NCI-H2029 (cell line): Measurements from ENCODE around the gene PRR20C.
"Not testable (repeated sequence)": the region's sequence is repeated elsewhere in the genome, so short reads cannot be mapped to it uniquely, and the experiment has no call there.

Source experiments
- DNase-seq: peaks from one replicate; lab custom pipeline; 2025; lab: John Stamatoyannopoulos, UW

The PRR20C gene

DNA sequence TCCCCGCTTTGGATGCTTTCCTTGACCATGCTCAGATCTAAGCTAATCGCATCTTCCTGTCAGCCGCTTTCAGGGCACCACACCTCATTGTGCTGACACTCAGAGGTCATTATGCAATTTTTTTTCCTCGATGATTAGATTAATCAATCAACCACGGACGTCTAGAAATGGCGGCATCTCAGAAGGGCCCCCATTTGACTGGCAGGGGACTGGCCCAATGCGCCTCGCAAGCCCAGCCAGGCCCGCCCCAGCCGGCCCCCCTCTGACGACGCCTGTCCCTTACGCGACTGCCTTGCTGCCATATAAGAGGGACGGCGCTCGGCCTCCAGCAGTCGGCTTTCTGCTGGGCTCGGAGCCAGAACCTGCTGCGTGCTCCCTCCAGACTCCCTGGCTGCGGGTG lies at the start of gene PRR20C:
Gene PRR20C (plus strand): TSS at position 301 of the 400 bp plus-strand sequence. CDS start 387 bp downstream, outside the sequence.
- not testable (repeated sequence) for DNase-seq

DNA sequence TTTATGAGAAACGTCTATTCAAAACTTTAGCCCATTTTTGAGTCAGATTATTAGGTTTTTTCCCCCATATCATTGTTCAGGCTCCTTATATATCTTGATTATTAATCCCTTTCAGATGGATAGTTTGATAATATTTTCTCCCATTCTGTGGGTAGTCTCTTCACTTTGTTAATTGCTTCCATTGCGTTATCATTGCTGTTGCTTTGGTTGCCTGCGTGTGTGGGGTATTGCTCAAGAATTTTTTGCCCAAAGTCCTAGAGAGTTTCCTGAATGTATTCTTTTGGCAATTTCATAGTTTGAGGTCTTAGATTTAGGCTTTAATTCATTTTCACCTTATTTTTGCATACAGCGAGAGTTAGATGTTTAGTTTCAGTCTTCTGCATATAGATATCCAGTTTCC lies 38.9 kb upstream of the PRR20C start:
- no peak for DNase-seq

DNA sequence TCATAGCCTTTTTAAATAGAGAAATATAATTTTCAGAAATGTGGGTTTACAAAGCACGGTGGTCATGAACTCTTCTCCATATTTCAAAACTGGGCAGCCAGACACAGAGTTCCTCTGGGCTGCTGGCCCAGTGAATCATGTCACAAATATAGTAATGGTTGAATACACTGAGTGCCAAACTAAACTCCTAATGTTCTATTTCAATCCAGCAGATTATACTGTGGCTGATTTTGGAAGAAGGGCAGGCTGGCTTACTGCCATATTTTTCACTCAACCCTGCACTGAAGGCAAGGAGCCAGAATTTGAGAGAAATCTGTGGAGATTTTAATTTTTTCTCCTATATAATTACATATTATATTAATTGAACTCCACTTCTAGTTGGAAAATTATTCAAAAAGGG lies 30.2 kb upstream of the PRR20C start:
- DNase-seq = no peak

- no peak for DNase-seq
Measured at GRCh38 chr13:57128909-57129308, 25.0 kb upstream of the PRR20C start.

- no peak for DNase-seq
Measured at GRCh38 chr13:57136093-57136492, 17.8 kb upstream of the PRR20C start.

- no peak for DNase-seq
Measured at GRCh38 chr13:57137585-57137984, 16.3 kb upstream of the PRR20C start.

- DNase-seq = no peak
Measured at GRCh38 chr13:57138988-57139387, 14.9 kb upstream of the PRR20C start.

DNA sequence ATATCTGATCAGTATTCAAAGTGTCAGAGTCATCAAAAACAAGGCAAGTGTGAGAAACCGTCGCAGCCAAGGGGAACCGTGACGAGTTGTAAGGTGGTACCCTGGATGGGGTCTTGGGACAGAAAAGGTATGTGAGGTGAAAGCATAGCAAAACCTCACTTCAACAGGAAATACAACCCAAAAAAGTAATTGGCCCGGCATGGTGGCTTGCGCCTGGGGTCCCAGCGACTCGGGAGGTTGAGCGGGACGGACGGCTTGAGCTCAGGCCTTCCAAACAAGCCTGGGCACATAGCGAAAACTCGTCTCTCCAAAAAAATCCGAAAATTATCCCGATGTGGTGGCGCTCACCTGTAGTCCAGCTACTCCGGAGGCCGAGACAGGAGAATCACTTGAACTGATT lies 14.1 kb upstream of the PRR20C start:
- not testable (repeated sequence) for DNase-seq

DNA sequence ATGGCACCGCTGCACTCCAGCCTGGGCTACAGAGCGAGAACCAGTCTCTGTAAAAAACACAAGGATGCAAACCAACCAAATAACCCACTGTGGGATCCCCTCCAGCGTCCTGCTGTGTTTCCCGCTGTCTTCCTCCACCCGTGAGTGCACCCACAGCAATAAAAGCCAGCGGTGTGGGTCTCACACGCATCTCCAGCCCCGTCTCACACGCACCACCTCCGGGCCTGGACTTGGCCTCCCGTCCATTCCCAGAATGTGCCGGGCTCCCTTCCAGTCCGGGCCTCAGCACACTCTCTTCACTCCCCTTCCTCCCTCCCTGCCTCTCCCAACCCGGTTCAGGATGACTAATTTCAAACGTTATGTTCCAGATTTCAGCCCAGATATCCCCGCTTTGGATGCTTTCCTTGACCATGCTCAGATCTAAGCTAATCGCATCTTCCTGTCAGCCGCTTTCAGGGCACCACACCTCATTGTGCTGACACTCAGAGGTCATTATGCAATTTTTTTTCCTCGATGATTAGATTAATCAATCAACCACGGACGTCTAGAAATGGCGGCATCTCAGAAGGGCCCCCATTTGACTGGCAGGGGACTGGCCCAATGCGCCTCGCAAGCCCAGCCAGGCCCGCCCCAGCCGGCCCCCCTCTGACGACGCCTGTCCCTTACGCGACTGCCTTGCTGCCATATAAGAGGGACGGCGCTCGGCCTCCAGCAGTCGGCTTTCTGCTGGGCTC lies 13.5 kb upstream of the PRR20C start, which contains the start of gene PRR20A:
Gene PRR20A (plus strand): TSS at position 684 of the 734 bp plus-strand sequence. CDS start 387 bp downstream, outside the sequence.
- DNase-seq = not testable (repeated sequence)

- not testable (repeated sequence) for DNase-seq
Measured at GRCh38 chr13:57147188-57147587, 6.7 kb upstream of the PRR20C start, which contains the start of gene PRR20B. PRR20B (plus strand) TSS chr13:57147488; CDS start chr13:57147875, 387 bp downstream.

GRCh38 chr13:57148106-57148505 lies 5.8 kb upstream of the PRR20C start:
- not testable (repeated sequence) for DNase-seq

DNA sequence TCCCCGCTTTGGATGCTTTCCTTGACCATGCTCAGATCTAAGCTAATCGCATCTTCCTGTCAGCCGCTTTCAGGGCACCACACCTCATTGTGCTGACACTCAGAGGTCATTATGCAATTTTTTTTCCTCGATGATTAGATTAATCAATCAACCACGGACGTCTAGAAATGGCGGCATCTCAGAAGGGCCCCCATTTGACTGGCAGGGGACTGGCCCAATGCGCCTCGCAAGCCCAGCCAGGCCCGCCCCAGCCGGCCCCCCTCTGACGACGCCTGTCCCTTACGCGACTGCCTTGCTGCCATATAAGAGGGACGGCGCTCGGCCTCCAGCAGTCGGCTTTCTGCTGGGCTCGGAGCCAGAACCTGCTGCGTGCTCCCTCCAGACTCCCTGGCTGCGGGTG lies 6.5 kb downstream of the PRR20C start, which contains the start of gene PRR20D:
Gene PRR20D (plus strand): TSS at position 301 of the 400 bp plus-strand sequence. CDS start 387 bp downstream, outside the sequence.
- not testable (repeated sequence) for DNase-seq

DNA sequence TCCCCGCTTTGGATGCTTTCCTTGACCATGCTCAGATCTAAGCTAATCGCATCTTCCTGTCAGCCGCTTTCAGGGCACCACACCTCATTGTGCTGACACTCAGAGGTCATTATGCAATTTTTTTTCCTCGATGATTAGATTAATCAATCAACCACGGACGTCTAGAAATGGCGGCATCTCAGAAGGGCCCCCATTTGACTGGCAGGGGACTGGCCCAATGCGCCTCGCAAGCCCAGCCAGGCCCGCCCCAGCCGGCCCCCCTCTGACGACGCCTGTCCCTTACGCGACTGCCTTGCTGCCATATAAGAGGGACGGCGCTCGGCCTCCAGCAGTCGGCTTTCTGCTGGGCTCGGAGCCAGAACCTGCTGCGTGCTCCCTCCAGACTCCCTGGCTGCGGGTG lies 13.0 kb downstream of the PRR20C start, which contains the start of gene PRR20E:
Gene PRR20E (plus strand): TSS at position 301 of the 400 bp plus-strand sequence. CDS start 387 bp downstream, outside the sequence.
- not testable (repeated sequence) for DNase-seq

DNA sequence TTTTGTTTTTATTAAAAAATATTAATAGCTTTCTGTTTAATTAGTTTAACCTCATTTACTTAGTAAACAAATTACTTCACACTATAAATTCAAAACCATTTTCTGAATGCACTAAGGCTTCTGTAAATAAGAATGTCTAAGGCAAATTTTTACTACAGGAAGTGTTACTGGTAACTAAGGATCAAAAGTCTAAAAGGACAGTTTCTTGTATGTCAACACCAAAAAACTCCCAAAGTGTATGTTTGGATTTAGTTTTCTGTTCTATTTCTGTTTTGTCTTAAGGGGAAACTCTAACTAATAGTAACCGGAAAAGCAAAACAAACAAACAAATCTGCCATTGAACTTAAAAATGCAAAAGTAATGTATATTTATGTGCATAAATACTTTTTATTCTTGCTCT lies 37.8 kb downstream of the PRR20C start:
- no peak for DNase-seq
